Body of pancreas (tissue), 4 donors: ENCODE results near the gene PARP16. TPM values are rescaled to one million over a fixed set of nuclear protein-coding genes. Genes with fewer than 3 reads are reported as not detected.
"Not testable (repeated sequence)": the region's sequence is repeated elsewhere in the genome, so short reads cannot be mapped to it uniquely, and the experiment has no call there.

Source experiments
- ATAC-seq: fragments of 150-250 bp; one replicate; pipeline ENCODE4 v1.9.1; 2016
- DNase-seq, 4 donors: peaks; one replicate each; pipeline ENCODE4 v3.0.0-alpha.2; 2019
- H3K27ac ChIP-seq, 4 donors: fragments of 200-600 bp; sonication (generic); 1 replicate in 3 of 4; 2 replicates in 1 of 4; pipeline versions ENCODE4 v1.5.1 to v1.6.1; 2016 to 2019; ENCODE audit warnings: mild to moderate bottlenecking in 1 of 4, mixed read lengths in 1 of 4, moderate library complexity in 1 of 4
- H3K27me3 ChIP-seq, 2 donors: fragments of 200-600 bp; sonication (generic); one replicate each; pipeline ENCODE4 v1.6.0; 2016; ENCODE audit warnings: mild to moderate bottlenecking in 1 of 2
- H3K36me3 ChIP-seq, 2 donors: fragments of 200-600 bp; sonication (generic); replicated peaks in 1 of 2; 2 replicates each; pipeline ENCODE4 v1.5.1; 2016; ENCODE audit warnings: low read depth in 2 of 2; ENCODE audit not compliant: insufficient read depth in 1 of 2
- H3K4me1 ChIP-seq: fragments of 200-600 bp; sonication (generic); one replicate; pipeline ENCODE4 v1.6.0; 2016
- H3K4me3 ChIP-seq, 2 donors: fragments of 200-600 bp; sonication (generic); 1 replicate in 1 of 2; 2 replicates in 1 of 2; pipeline ENCODE4 v1.5.1; 2016 to 2019
- H3K9me3 ChIP-seq, 3 donors: fragments of 200-600 bp; sonication (generic); 1 replicate in 2 of 3; 2 replicates in 1 of 3; pipeline ENCODE4 v1.5.1; 2016
- CTCF ChIP-seq, 7 experiments: fragments of 450-650 bp in 4 of 7; fragments of 200-600 bp in 3 of 7; sonication (generic) in 3 of 7; IDR thresholded peaks; one replicate each; pipeline ENCODE4 v1.5.1; 2016 to 2019; ENCODE audit warnings: antibody characterized with exemption in 7 of 7
- POLR2A ChIP-seq, 3 donors: fragments of 450-650 bp; IDR thresholded peaks; one replicate each; pipeline ENCODE4 v1.6.1; 2016; ENCODE audit warnings: antibody characterized with exemption in 3 of 3, mild to moderate bottlenecking in 2 of 3
- WGBS, 2 donors: methylation state at CpG; one replicate each; pipeline ENCODE4 v1.1.5; 2017; 5-methylcytosine and 5-hydroxymethylcytosine counted together
- intact Hi-C: fragments of 100-400 bp; cut with DNase I; formaldehyde crosslinking; loops from one replicate; pipeline ENCODE4 v1.15.1; 2023
- total RNA-seq, 2 donors: library from RNA; depleted of rRNA; stranded (reverse); fragments of >200 nt; gene quantifications; one replicate each; pipeline ENCODE4 v1.1.0, GENCODE V29; 2016

Gene PARP16
- total RNA-seq, 2 donors from 2014 or later = 5.2 to 17.5 TPM

GRCh38 chr15:65246026-65246714, 40.5 kb downstream of the PARP16 start:
- DNase-seq (no peak), ATAC-seq (no peak)
- intact Hi-C loops = no loop called here
- H3K27me3 ChIP-seq = no peaks in the 10 kb centered on the region
- no peaks in the 10 kb centered on the region for H3K36me3 ChIP-seq
- TF ChIP-seq POLR2A (IDR thresholded peaks at IDR 0.05) (no peak), CTCF (IDR thresholded peaks at IDR 0.05) (no peak)
- H3K9me3 ChIP-seq = no peaks in the 10 kb centered on the region
- H3K27ac ChIP-seq = no peak overlapping the region
- H3K4me3 ChIP-seq = no peak overlapping the region
- no peaks in the 10 kb centered on the region for H3K4me1 ChIP-seq
- 94 to 97% methylated on average over 3 to 8 of the region's 8 CpGs for WGBS, 2 donors

GRCh38 chr15:65245096-65245856, 41.4 kb downstream of the PARP16 start:
- TF ChIP-seq POLR2A (IDR thresholded peaks at IDR 0.05) (no peak), CTCF (IDR thresholded peaks at IDR 0.05) (no peak)
- DNase-seq (peak; percentile 21 to 64 (median 40)), ATAC-seq (peak; percentile 64)
- Histone ChIP-seq H3K36me3 (no peaks in the 10 kb centered on the region), H3K4me1 (no peaks in the 10 kb centered on the region), H3K27ac (no peak overlapping the region), H3K27me3 (no peaks in the 10 kb centered on the region), H3K4me3 (no peak overlapping the region), H3K9me3 (no peaks in the 10 kb centered on the region)
- intact Hi-C loops = no loop called here
- WGBS, 2 donors = 89 to 91% methylated on average over 5 to 11 of the region's 11 CpGs

GRCh38 chr15:65244638-65245037, 42.0 kb downstream of the PARP16 start:
- DNase-seq (no peak), ATAC-seq (no peak)
- no peaks in the 10 kb centered on the region for H3K9me3 ChIP-seq
- H3K27me3 ChIP-seq = no peaks in the 10 kb centered on the region
- H3K4me1 ChIP-seq = no peaks in the 10 kb centered on the region
- no peak for TF ChIP-seq CTCF (IDR thresholded peaks at IDR 0.05)
- no peak for TF ChIP-seq POLR2A (IDR thresholded peaks at IDR 0.05)
- intact Hi-C loops = no loop called here
- H3K36me3 ChIP-seq = no peaks in the 10 kb centered on the region
- no peak overlapping the region for H3K4me3 ChIP-seq
- no peak overlapping the region for H3K27ac ChIP-seq

- H3K9me3 ChIP-seq, intact Hi-C loops, H3K4me1 ChIP-seq, DNase-seq, H3K4me3 ChIP-seq, ATAC-seq, H3K36me3 ChIP-seq, H3K27ac ChIP-seq, H3K27me3 ChIP-seq: not testable (repeated sequence)
- 94 to 98% methylated on average over 8 of the region's 8 CpGs for WGBS, 2 donors
Observed at GRCh38 chr15:65236443-65236842, 50.2 kb downstream of the PARP16 start.

- H3K9me3 ChIP-seq = no peaks in the 10 kb centered on the region
- ATAC-seq (no peak), DNase-seq (no peak)
- no peaks in the 10 kb centered on the region for H3K27me3 ChIP-seq
- intact Hi-C loops = no loop called here
- no peaks in the 10 kb centered on the region for H3K4me1 ChIP-seq
- H3K27ac ChIP-seq = no peak overlapping the region
- 73 to 79% methylated on average over 5 of the region's 5 CpGs for WGBS, 2 donors
- TF ChIP-seq CTCF (IDR thresholded peaks at IDR 0.05) (no peak), POLR2A (IDR thresholded peaks at IDR 0.05) (no peak)
- no peaks in the 10 kb centered on the region for H3K36me3 ChIP-seq
- no peak overlapping the region for H3K4me3 ChIP-seq
Observed at GRCh38 chr15:65233696-65234095, 53.0 kb downstream of the PARP16 start.
